HepG2 (cell line): ENCODE results near the gene NIFK. TPM values are rescaled to one million over a fixed set of nuclear protein-coding genes. Genes with fewer than 3 reads are reported as not detected.

ENCODE experiments used
- ASH2L ChIP-seq: fragments of 300-600, 200-600 bp; sonication (generic); IDR thresholded peaks from 2 replicates; pipeline ENCODE4 v1.7.0; 2017; ENCODE audit warnings: low read depth, mild to moderate bottlenecking, moderate library complexity, mixed read lengths, low read length; ENCODE audit not compliant: insufficient read length
- CBX5 ChIP-seq: sonication (generic); formaldehyde crosslinking; IDR thresholded peaks from 2 replicates; pipeline ENCODE4 v1.4.0; 2020; ENCODE audit warnings: missing genetic modification reagents, borderline replicate concordance
- EED ChIP-seq: sonication (generic); formaldehyde crosslinking; IDR thresholded peaks from 2 replicates; pipeline ENCODE4 v1.5.0; 2020; ENCODE audit warnings: mild to moderate bottlenecking, missing genetic modification reagents
- EHMT2 ChIP-seq: fragments of 200-600 bp; sonication (generic); IDR thresholded peaks from 2 replicates; pipeline ENCODE4 v1.7.0; 2017; ENCODE audit warnings: antibody characterized with exemption, low read depth, low read length, borderline replicate concordance
- NFYC ChIP-seq: IDR thresholded peaks from 2 replicates; pipeline ENCODE4 v1.6.1; 2016; ENCODE audit warnings: missing genetic modification reagents, missing compliant biosample characterization
- NRL ChIP-seq: sonication (generic); formaldehyde crosslinking; IDR thresholded peaks from 2 replicates; pipeline ENCODE4 v1.5.0; 2020; ENCODE audit warnings: missing genetic modification reagents, mild to moderate bottlenecking, moderate library complexity, borderline replicate concordance
- PHF21A ChIP-seq: sonication (generic); formaldehyde crosslinking; IDR thresholded peaks from 2 replicates; pipeline ENCODE4 v1.5.0; 2020; ENCODE audit warnings: mild to moderate bottlenecking, missing genetic modification reagents
- PTBP1 ChIP-seq: fragments of 200-400 bp; formaldehyde crosslinking; IDR thresholded peaks from 2 replicates; pipeline ENCODE4 v1.6.1; 2018; ENCODE audit warnings: low read length, low read depth; ENCODE audit not compliant: poor library complexity, severe bottlenecking
- THYN1 ChIP-seq: sonication (generic); formaldehyde crosslinking; IDR thresholded peaks from 2 replicates; pipeline ENCODE4 v1.8.1; 2023; ENCODE audit warnings: low read depth, mild to moderate bottlenecking, moderate library complexity, missing genetic modification reagents, borderline replicate concordance
- ZFP82 ChIP-seq: sonication (generic); formaldehyde crosslinking; IDR thresholded peaks from 2 replicates; pipeline ENCODE4 v1.5.1; 2020; ENCODE audit warnings: mild to moderate bottlenecking, missing genetic modification reagents, borderline replicate concordance
- ZNF138 ChIP-seq: sonication (generic); formaldehyde crosslinking; IDR thresholded peaks from 2 replicates; pipeline ENCODE4 v1.5.0; 2020; ENCODE audit warnings: mild to moderate bottlenecking, low read depth, missing genetic modification reagents
- ZNF235 ChIP-seq: sonication (generic); formaldehyde crosslinking; IDR thresholded peaks from 2 replicates; pipeline ENCODE4 v1.8.1; 2023; ENCODE audit warnings: mild to moderate bottlenecking, missing genetic modification reagents, borderline replicate concordance
- ZNF282 ChIP-seq: fragments of 450-650 bp; IDR thresholded peaks from 2 replicates; pipeline ENCODE4 v1.6.1; 2018; ENCODE audit not compliant: partially characterized antibody
- ZNF354B ChIP-seq: sonication (generic); formaldehyde crosslinking; IDR thresholded peaks from 2 replicates; pipeline ENCODE4 v1.8.0; 2022; ENCODE audit warnings: mild to moderate bottlenecking, missing genetic modification reagents
- ZNF562 ChIP-seq: sonication (generic); formaldehyde crosslinking; IDR thresholded peaks from 2 replicates; pipeline ENCODE4 v1.8.0; 2022; ENCODE audit warnings: missing genetic modification reagents, borderline replicate concordance
- ZNF724P ChIP-seq: sonication (generic); formaldehyde crosslinking; IDR thresholded peaks from 2 replicates; pipeline ENCODE4 v1.8.0; 2022; ENCODE audit warnings: missing genetic modification reagents, borderline replicate concordance
- polyA plus RNA-seq, 8 experiments: library from polyadenylated mRNA; depleted of rRNA in 3 of 8; stranded (reverse) in 7 of 8; unstranded in 1 of 8; fragments of >200 nt; fragmentation: Illumina TruSeq in 4 of 8; extraction: Trizol in 4 of 8; gene quantifications; 2 replicates each; pipeline versions ENCODE4 v1.2.1 to v1.2.3, GENCODE V29; 2011 to 2016; ENCODE audit warnings: low read depth in 4 of 8, missing spikeins in 1 of 8, mixed read lengths in 1 of 8; ENCODE audit not compliant: insufficient read depth in 1 of 8
- total RNA-seq, 5 experiments: library from RNA; depleted of rRNA; stranded (reverse); fragments of >200 nt; fragmentation: Illumina TruSeq; extraction: Trizol; gene quantifications; 2 replicates each; pipeline ENCODE4 v1.2.3, GENCODE V29; 2016; ENCODE audit warnings: low read depth in 1 of 5
- TF ChIP-seq, protein P1 (sequence below), 2 experiments: sonication (generic) in 1 of 2; formaldehyde crosslinking in 1 of 2; IDR thresholded peaks; 2 replicates each; pipeline versions ENCODE4 v1.5.1 to v1.6.1; 2011 to 2020; ENCODE audit warnings: borderline replicate concordance in 1 of 2, low read depth in 1 of 2, low read length in 1 of 2, mild to moderate bottlenecking in 1 of 2, missing genetic modification reagents in 1 of 2, moderate library complexity in 1 of 2
- TF ChIP-seq, protein P2 (sequence below): sonication (generic); formaldehyde crosslinking; IDR thresholded peaks from 2 replicates; pipeline ENCODE4 v1.5.1; 2020; ENCODE audit warnings: mild to moderate bottlenecking, missing genetic modification reagents, borderline replicate concordance

Gene NIFK
- total and polyA plus RNA-seq, 2 of the 13 experiments (the other 11 are each of a cell fraction or from before 2014, with no cell fraction given): 19.6 to 105 TPM

DNA sequence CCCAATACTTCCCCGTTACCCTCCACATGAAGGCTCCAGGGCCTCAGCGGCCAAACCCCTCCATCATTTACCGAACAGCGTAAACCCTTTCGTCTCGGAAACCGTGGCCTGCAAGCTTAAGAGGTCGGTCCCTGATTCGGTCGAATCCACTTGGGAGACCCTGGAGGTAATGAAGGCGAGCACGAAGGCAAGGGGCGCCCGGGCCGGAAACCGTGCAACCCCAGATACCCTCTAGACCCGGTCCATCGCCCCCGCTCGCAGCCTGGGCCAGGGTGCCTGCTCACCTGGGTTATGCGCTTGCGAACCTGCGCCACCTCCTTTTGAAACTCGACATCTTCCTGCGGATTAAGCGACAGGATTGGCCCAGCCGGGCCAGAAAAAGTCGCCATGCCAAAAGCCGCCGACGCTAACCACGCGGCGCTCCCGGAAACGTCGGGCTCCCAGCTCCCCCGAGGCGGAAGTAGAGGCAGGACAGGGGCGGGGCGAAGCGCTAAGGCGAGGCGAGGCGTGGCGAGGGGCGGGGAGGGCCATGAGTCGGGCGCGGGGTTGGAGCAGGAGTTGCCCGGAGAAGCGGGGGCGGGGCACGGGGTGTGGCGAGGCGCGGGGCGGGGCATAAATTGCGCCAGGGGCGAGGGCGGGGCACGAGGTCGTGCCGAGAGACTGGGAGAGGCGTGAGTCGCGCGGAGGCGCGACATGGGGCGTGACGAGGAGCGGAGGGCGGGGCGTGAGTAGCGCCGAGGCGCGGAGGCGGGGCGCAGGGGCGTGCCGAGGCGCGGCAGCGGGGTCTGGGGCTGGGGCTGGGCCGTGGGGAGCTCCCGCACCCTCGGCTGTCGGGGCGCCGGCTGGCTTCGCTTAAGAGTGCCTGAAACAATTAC, at the start of gene NIFK (continued):
- peak; percentile 94 for TF ChIP-seq ZNF138
- TF ChIP-seq, protein P1, sequence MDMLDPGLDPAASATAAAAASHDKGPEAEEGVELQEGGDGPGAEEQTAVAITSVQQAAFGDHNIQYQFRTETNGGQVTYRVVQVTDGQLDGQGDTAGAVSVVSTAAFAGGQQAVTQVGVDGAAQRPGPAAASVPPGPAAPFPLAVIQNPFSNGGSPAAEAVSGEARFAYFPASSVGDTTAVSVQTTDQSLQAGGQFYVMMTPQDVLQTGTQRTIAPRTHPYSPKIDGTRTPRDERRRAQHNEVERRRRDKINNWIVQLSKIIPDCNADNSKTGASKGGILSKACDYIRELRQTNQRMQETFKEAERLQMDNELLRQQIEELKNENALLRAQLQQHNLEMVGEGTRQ (IDR thresholded peaks at IDR 0.05; ENCODE audit: low read depth, low read length): no peak
- TF ChIP-seq, protein P1 (CRISPR knock-in tag; IDR thresholded peaks at IDR 0.05; ENCODE audit: borderline replicate concordance): no peak; the same call in 1 of the 2 replicates
- TF ChIP-seq THYN1: no peak
- TF ChIP-seq, protein P2, sequence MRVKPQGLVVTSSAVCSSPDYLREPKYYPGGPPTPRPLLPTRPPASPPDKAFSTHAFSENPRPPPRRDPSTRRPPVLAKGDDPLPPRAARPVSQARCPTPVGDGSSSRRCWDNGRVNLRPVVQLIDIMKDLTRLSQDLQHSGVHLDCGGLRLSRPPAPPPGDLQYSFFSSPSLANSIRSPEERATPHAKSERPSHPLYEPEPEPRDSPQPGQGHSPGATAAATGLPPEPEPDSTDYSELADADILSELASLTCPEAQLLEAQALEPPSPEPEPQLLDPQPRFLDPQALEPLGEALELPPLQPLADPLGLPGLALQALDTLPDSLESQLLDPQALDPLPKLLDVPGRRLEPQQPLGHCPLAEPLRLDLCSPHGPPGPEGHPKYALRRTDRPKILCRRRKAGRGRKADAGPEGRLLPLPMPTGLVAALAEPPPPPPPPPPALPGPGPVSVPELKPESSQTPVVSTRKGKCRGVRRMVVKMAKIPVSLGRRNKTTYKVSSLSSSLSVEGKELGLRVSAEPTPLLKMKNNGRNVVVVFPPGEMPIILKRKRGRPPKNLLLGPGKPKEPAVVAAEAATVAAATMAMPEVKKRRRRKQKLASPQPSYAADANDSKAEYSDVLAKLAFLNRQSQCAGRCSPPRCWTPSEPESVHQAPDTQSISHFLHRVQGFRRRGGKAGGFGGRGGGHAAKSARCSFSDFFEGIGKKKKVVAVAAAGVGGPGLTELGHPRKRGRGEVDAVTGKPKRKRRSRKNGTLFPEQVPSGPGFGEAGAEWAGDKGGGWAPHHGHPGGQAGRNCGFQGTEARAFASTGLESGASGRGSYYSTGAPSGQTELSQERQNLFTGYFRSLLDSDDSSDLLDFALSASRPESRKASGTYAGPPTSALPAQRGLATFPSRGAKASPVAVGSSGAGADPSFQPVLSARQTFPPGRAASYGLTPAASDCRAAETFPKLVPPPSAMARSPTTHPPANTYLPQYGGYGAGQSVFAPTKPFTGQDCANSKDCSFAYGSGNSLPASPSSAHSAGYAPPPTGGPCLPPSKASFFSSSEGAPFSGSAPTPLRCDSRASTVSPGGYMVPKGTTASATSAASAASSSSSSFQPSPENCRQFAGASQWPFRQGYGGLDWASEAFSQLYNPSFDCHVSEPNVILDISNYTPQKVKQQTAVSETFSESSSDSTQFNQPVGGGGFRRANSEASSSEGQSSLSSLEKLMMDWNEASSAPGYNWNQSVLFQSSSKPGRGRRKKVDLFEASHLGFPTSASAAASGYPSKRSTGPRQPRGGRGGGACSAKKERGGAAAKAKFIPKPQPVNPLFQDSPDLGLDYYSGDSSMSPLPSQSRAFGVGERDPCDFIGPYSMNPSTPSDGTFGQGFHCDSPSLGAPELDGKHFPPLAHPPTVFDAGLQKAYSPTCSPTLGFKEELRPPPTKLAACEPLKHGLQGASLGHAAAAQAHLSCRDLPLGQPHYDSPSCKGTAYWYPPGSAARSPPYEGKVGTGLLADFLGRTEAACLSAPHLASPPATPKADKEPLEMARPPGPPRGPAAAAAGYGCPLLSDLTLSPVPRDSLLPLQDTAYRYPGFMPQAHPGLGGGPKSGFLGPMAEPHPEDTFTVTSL (CRISPR knock-in tag): 0 out of 2 replicates have a peak, but pooled peaks have one; percentile 20
- TF ChIP-seq NRL (CRISPR knock-in tag): peak; percentile 88; the same call in 1 of the 2 replicates
- TF ChIP-seq ZNF235 (CRISPR knock-in tag): peak; percentile 90; the same call in 1 of the 2 replicates
- TF ChIP-seq ZNF562 (CRISPR knock-in tag): no peak
- peak; percentile 91 for TF ChIP-seq ASH2L
- TF ChIP-seq ZNF724P (CRISPR knock-in tag): peak; percentile 73
- no peak for TF ChIP-seq ZNF354B (CRISPR knock-in tag)
- no peak; the same call in 1 of the 2 replicates for TF ChIP-seq ZFP82
- peak; percentile 39; the same call in 1 of the 2 replicates for TF ChIP-seq CBX5 (CRISPR knock-in tag)
- no peak for TF ChIP-seq ZNF282
- no peak for TF ChIP-seq PHF21A
- TF ChIP-seq EHMT2: no peak
- TF ChIP-seq NFYC (CRISPR knock-in tag): peak; percentile 45; the same call in 1 of the 2 replicates
- TF ChIP-seq EED (CRISPR knock-in tag): peak; percentile 79; the same call in 1 of the 2 replicates
- no peak for TF ChIP-seq PTBP1
